T-helper 22 cell (primary cell): ENCODE data around the gene NINL.

ENCODE experiments used
- DNase-seq: peaks from one replicate; pipeline ENCODE4 v3.0.0-alpha.2; 2020; ENCODE audit warnings: low read depth

The NINL gene

DNA sequence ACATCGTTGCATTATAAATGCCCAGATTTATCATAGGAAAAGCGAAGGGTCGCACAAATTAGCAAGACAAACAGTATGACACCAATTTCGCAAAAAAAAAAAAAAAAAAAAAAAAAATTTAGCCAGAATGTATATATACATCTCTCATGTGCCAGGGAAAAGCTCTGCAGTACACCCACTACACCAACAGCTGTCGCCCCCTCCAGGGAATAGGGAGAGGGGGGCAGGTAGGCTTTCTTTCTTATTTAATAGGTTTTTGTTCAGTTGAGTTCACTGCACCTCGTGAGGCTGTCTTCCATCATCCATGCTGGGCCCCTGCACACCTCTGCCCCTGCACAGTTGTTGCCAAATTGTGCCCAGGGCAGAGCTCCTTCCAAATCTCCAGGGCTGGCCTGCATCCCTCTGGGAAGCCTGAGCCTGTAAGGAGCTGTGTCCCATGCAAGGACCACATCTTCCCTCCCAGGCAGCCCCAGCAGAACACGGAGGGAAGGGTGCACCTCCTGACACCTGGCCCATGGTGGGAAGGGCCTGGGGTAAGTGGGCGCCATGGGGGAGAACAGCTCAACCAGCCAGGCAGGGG, 85.4 kb downstream of the NINL start:
- no peak for DNase-seq

DNA sequence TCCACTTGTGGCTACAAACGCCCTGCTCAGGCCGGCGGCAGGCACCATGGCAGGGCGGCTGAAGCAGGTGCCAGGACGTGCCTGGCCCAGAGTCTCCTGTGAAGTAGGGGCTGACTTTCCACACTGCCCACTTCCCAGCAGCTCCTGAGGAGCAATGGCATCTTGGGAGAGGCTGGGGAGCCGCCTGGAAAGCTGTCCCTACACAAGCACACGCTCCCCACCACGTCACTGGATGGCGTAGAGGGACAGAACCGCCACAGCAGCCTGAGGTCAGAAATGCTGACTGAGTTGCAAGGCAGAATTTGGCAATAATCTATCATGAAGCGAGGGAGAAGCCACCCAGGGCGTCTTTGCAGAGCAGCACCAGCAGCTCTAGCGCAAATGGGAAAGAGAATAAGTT, 86.3 kb downstream of the NINL start:
- DNase-seq, result no peak

DNA sequence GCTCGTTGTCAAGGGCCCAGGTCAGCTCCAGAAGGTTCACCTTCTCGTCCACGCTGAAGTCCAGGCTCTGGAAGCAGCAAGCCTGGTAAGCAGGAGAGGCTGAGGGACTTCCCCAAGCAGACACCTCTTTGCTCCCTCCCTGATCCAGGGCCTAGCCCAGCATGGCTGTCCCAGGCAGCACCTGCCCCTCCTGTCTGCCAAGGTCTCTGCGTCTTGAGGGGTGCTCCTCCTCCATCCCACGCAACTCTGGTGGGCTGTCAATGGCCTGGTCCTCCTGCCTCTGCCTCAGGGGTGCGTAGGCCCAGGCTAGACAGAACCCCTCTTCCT, 87.1 kb downstream of the NINL start:
- no peak for DNase-seq

DNA sequence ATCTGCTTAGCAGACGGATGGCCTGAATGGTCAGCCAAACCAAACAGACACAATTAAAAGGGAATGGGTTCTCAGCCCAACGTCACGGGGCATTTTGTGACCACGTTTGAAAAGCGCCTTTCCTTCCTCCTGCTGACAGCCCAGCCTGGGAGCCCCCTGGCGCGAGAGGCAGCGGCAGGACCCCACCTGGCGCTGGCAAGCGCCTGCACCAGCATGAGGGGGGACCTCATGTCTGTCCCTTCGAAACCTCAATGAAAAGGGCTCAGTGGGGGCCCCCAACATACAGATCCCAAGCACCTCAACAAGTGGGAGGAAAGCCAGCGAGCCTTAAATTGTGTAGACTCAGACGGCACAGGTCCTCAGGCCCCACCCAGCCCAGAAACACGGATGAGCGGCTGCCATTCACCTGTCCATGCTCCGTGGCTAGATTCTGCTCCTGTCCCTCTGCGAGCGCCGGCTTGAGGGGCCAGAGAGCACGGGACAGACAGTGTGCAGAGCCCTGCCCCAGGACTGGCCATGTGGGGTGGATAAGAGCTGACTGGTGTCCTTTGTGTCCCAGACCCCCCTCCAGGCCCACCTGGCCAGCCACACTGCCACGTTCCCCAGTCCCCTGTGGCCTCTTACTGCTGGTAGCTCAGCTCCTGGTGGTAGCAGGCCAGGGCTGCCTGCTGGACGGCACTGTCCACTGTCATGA, 87.6 kb downstream of the NINL start:
- no peak for DNase-seq

DNA sequence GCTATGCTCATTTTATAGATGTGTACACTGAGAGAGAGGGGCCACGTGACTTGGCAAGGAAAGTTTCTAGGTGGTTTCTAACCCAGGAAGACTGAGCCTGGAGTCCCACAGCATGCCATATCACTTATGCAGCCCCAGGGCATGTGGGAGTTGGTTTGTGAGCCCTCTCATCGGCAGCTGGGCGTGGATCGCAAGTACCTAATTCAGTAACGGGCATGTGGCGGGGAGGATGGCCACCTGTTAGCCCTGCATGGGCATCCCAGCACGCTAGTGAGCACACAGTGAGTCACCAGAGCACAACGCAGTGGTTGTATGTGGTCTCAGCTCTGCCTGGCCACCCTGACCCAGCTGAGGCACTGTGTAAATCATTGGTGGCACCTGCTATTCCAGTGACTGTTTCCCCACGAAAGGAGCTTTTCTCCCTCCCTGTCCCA, 88.3 kb downstream of the NINL start:
- no peak for DNase-seq

DNA sequence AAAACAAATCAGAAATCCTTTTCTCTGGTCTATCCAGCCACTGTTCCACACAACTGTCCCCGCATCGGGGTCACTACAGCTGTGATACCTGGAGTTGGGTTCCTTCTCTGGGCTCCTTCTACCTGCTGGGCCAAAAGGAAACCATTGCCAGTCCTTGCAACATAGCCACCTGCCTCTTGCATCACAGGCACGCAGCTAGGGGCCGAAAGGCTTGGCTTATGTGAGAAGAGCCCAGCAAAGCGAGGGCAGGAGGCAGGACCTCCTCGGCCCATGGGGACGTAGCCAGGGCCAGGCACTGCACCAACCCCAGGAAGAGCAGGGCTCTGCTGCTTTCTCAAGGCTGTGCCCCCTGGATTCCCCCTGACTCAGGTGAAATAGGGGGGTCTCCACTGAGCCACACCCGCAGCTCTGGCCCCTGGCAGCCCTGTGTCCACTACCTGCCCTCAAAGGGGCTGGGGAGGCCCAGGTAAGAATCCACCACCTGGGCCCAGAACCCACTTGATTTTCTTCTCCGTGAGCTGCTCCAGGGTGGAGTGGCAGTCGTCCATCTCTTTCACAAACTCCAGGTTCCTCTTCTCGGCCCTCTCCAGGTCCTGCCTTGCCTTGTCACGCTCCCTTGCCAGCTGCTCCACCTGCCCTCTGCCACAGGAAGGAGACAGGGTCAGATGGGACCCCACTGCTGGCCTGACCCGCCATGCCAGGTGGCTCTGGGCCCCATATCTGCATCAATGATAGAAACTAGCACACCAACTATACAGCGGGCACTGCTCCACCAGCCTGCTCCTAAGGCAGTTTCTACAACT, 89.0 kb downstream of the NINL start:
- DNase-seq, result no peak

DNA sequence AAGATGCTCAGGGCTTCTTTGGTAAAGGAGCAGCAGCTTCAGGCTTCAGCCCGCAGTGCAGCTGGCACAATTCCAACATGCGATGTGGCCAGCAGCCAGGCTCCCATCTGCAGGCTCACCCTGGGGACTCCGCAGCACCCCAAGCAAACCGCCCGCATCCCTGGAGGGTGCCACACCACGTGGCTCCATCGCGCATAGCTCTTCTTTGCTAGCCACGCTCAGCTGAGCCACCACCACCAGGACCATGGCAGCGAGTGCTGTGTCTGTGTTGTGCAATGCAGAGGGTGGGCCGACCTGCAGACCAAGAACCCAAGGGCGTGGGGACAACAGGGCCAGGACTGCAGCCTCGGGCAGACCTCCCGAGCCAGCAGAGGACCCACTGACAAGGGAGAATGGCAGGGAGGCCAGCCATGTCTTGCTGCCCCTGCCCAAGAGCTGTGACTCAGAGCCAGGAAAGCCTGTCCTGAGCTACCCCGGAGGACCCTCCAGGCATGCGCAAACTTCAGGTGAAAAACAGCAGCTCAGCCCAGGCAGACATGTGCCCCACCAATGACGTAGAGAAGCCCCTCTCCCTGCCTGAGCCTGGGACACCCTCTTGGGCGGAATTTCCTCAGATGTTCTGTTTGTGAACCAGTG, 90.0 kb downstream of the NINL start:
- DNase-seq, result no peak

DNA sequence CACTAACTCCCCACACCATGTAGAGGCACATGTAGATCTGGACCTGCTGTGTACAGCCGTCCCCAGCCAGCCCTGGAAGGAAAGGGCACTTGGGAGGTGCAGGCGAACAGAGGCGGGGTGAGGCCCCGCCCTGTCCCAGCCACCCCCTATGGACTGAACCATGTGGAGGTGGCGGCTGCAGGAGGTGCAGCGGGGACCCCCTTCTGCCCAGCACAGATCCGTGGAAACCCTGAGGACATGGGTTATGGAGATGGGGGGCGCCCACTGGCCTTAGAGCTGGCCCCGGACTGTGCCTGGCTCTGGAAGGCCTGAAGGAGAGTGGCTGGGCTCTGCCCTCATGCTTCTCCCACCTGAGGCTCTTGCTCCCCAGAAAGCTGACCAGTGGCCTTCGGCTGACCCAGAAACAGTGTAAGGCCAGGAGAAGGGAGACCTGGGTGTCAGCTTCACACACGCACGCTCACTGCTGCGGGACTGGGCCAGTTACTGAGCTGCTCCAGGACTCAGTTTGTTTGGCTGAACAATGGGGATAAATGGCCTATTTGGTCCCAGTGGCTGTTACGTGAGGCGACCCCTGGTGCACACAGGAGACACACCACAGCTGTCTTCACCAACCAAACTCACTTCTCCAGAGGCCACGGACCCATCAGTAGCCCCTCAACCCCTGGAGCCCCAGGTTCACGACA, 90.7 kb downstream of the NINL start:
- DNase-seq, result no peak

DNA sequence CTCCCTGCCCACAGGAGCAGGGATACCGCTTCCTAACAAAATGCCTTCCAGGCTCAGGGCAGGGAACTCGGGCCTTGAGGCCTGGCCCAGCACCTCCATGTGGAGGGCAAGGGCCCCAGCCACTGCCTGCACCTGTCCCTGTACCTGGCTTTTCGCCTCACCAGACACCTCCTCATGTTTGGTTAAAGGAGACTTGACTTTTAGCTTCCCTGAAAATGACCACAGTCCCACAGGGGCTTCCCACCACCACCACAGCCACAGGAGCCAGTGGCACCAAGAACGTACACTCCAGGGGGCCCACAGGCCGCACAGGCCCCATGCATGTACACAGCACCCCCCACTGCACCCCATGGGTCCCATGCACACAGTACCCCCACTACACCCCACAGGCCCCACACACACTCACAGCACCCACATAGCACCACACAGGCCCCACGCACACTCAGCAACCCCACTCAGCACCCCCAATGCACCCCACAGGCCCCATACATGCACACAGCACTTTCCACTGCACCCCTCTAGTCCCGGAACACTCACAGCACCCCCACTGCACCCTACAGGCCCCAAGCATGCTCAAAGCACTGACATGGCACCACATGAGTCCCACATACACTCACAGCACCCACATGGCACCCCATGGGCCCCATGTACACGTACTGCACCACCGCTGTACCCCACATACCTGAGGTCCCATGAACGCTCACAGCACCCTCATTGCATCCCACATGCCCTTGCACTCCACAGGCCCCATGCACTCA, 91.4 kb downstream of the NINL start:
- DNase-seq, result no peak

DNA sequence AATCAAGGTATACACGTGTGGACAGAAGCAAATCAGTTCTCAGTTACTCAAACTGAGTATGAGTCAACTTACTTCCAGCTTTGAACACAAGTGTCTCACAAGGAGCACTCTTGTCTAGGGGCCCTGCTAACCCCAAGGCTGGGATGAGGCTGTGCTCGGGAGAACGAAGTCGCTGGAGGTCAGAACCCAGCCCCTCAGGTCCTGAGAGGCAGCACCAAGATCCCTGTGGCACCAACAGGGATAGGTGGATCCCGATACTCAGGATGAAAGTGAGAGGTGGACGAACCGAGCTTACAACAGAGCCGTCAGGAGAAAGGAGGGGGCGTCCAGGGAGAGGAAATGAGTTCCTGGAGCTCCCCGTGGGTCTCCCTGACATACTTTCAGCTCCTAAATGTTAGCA, 92.2 kb downstream of the NINL start:
- no peak for DNase-seq

DNA sequence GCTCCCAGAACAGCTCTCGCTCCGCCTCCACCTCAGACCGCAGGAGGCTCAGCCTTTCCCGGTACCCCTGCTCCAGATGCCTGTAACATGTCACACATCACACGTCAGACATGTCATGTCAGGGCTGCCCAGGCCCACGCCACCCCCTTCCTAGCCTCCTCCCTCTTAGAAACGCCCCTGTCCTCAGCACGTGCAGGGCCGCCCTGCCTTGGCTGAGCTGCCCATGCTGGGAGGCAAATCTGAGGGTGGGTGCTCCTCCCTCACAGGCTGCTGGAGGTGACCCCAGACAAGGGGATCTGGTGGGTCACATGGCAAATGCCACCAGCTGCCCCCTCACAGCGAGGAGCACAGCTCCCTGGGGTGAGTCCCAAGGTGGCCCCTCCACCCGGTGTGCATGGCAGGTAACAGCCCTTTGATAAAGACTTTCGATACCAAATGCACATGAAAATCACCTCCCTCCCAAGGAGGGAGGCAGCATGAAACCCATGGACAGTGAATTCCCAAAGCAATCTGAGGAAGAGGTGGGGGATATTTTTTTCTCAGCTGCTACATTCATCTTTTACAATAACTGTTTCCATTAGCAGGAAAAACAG, 93.8 kb downstream of the NINL start:
- DNase-seq, result no peak

DNA sequence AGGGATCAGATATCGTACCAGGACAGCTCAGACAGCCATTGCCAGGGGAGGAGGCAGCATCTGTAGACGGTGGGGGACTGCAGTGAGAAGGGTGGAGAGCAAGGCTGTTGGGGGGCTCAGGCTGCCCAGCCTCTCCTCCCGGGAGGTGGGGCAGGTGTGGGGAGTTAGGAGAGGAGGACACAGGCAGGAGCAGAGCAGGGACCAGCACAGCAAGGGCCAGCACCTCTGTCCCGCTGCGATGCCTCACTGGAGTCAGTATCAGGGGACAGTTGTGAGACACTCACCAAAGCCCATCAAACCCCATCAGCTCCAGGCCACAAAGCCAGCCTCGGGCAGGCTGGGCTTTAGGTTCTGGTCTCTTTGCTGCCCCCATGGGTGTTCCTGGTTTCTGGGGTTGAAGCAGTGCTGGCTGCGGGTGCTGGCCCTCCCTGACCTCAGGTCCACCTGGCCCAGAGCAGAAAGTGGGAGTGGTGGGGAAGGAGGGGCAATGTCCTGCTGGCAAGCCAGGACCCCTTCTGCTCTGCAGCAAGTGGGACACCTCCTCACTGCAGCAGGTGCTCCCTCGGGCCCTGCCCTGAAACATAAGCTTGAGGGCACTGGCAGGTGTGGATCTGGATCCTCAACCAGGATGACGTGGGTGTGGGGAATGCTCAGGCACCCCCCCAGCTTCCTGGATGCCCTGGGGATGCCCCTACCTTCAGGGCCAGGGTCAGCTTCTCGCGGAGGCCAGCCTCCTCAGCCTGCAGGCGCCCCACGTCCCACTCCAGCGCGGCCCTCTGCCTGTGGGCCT, 94.5 kb downstream of the NINL start:
- DNase-seq, result no peak

DNA sequence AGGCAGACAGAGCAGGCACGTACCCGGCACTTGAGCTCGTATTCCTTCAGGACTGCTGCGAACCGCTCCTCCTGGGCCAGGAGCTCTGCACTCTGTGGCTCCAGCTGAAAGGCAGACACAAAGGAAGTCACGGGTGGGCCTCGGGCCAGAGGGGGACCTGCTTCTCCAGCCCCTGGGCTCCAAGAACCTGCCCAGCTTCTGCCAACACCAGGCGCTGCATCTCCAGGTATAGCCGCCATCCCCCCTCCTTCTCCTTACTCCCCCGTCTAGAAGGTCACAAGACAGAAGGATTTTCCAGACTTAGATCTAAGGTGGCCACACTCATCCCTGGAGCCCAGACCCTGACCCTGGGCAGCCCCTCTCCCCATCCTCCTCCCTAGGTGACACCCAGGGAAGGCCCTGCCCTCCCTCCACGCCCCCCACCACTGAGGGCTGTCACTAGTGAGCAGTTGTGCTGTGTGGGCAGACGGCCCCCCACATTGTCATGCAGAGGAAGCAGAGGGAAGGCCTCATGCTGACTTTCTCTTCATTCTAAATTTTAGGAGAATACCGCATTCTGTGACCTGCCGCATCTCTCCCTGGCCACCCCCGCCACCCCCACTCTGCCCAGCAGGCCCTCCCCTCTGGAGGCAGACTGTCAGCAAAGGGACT, 96.0 kb downstream of the NINL start:
- no peak for DNase-seq

DNA sequence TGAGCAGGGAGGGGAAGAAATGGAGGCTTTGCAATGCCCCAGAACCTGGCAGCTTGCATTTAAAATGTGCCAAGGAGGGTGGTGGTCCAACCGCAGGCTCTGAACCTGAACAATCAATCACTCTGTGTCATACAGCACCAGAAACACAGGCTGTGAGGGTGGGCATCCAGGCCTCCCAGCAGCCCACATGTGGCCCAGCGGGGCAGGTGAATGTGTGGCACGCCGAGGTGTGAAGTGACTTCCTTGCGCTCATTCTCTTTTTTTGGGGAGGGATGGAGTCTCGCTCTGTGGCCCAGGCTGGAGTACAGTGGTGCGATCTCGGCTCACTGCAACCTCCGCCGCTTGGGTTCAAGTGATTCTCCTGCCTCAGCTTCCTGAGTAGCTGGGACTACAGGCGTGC, 97.4 kb downstream of the NINL start:
- DNase-seq, result no peak

DNA sequence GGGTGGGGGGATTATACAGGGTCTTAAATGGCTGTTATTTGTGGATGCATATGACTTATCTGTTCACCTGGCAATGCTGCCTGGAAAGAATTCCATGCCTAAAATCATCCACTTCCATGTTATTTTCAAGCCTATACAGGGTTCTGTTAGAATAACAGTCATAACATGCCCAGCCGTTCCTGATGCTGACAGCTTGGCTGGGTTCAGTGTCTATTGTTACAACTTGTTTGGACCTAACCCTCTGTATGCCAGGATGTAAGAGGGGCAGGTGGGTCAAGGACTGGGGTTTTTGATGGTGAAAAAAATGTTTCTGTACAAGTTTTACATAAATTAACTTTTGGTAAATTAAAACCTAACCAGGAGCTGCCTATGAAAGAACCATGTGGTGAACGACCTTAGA, 98.0 kb downstream of the NINL start:
- no peak for DNase-seq

DNA sequence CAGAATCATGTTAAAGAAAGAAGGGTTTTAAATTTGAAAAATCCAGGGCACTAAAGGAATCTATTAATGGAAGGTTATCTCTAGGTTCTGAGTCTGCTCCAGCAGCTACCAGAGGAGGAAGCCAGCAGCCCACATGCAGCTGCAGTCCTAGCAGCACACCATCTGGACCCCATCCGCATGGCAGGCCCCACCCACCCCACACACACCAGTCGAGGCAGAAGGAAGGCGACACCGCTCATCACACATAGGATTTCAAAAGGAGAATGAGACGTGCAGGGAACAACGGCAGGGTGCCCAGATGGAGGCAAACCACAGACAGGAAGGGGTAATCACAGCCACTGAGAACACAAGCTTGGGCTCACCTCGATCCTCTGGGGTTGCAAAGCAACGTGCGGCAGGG, 99.0 kb downstream of the NINL start:
- DNase-seq, result no peak

DNA sequence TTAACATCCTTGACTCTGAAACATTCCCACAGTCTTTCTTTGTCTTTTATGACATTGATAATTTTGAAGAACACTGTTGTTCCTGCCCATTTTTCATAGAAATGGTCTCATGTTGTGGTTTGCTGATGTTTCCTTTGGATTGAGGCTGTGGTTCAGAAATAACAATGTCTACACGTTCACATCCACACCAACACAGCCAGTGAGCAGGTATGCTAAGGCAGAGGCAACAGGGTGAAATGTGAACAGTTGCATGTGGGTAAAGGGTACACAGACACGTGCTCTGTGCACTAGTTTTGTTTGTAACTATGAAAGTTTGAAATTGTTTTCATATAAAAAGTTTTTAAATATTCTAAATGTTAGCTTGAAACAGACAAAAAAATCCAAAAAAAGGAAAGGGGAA, 99.5 kb downstream of the NINL start:
- DNase-seq, result no peak

DNA sequence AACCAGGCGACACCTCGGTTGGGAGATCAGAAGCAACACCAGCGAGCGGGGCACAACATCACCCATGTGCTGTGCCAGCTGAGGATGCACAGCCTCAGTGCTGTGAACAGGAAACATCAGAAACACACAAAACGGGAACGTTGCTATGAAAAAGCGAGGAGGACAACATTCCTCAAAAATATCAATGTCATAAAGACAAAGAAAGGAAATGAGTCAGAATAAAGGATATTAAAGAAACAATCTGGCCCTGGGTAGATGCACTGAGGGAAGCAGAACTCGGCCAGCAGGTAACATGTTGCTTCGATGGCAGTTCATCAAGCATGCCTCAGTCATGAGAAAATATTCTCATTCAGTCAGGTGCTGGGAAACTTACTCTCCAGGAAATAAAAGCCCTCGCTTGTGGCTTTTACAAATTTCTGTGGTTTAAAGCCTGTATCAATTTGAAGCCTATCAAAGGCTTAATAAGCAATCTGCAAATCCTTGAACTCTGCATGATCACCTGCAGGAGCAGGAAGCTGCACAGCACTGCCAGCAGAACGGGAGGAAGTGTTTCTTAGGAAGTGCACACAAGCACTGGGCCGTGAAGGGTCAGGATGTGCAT, 100.3 kb downstream of the NINL start:
- no peak for DNase-seq

DNA sequence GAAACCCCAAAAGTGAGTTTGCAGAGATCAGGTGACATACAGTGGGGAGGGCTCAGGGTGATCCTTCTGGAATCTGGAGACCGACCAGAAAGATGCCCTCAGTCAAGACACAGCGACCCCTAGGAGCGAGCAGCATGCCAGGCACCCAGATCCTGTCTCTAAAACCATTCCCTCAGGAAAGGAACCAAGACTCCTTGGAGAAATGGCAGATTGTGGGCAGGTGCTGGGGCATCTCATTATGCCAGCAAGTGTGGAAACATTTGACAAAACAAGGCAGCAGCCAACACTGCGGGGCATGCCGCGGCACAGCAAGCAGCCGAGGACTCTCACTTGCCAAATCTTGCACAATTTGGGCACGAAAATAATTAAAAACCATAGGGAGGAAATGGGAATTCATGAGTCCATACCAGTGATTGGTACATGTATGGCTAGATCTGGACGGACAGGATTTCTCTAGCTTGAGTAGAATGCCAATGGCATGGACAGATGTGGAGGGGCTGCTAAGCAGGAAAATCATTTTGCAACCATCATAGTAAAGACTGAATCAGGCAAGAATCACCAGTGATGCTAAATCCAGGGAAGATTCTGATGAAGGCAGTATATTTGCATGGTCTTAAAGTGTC, 101.0 kb downstream of the NINL start:
- no peak for DNase-seq
